H1 (cell line): Measurements from ENCODE around the gene B3GNT2. TPM values are rescaled to one million over a fixed set of nuclear protein-coding genes. Genes with fewer than 3 reads are reported as not detected.

Experiments
- CTCF ChIA-PET: fragments of 300-600 bp; sonication (Branson Sonifier 250); formaldehyde crosslinking; loops from one replicate; lab custom pipeline; 2021; ENCODE audit not compliant: partially characterized antibody; lab: Charles Lee
- POLR2A ChIA-PET: fragments of 300-600 bp; sonication (Branson Sonifier 250); formaldehyde crosslinking; loops from one replicate; lab custom pipeline; 2021; ENCODE audit warnings: inconsistent platforms; ENCODE audit not compliant: partially characterized antibody; lab: Charles Lee
- DNase-seq, 2 experiments: peaks; one replicate each; pipeline versions ENCODE4 v3.0.0 to v3.0.0-alpha.2; 2010 to 2022; ENCODE audit warnings: low spot score in 2 of 2, low read depth in 1 of 2, mixed read lengths in 1 of 2
- FAIRE-seq: peaks from 2 replicates; lab custom pipeline; 2011; peaks lifted over from hg19 to GRCh38; lab: Jason Lieb, UNC
- H2AFZ ChIP-seq: 2 replicates; pipeline ENCODE4 v1.8.1; 2012; ENCODE audit warnings: low read length, inconsistent platforms
- H2AK5ac ChIP-seq: 2 replicates; pipeline ENCODE4 v1.6.1; 2013; ENCODE audit warnings: low read depth, low read length
- H2BK120ac ChIP-seq: replicated peaks from 2 replicates; pipeline ENCODE3; 2013; ENCODE audit warnings: low read depth, low read length, inconsistent platforms
- H2BK12ac ChIP-seq: 2 replicates; pipeline ENCODE4 v1.6.1; 2013; ENCODE audit warnings: low read depth, low read length
- H2BK15ac ChIP-seq: 2 replicates; pipeline ENCODE4 v1.6.1; 2013; ENCODE audit warnings: low read length
- H2BK20ac ChIP-seq: 2 replicates; pipeline ENCODE4 v1.6.1; 2013; ENCODE audit warnings: low read length
- H2BK5ac ChIP-seq: 2 replicates; pipeline ENCODE4 v1.6.1; 2013; ENCODE audit warnings: low read depth, low read length
- H3K14ac ChIP-seq: 2 replicates; pipeline ENCODE4 v1.6.1; 2013; ENCODE audit warnings: inconsistent platforms; ENCODE audit not compliant: insufficient read length
- H3K18ac ChIP-seq: 2 replicates; pipeline ENCODE4 v1.6.1; 2013; ENCODE audit warnings: low read length; ENCODE audit errors: extremely low read depth
- H3K23ac ChIP-seq: 2 replicates; pipeline ENCODE4 v1.6.1; 2013; ENCODE audit warnings: inconsistent platforms; ENCODE audit not compliant: insufficient read length
- H3K23me2 ChIP-seq: 2 replicates; pipeline ENCODE4 v1.6.1; 2013; ENCODE audit warnings: low read depth, low read length
- H3K27ac ChIP-seq: 2 replicates; pipeline ENCODE4 v1.6.1; 2011; ENCODE audit warnings: low read depth, low read length, inconsistent platforms
- H3K27me3 ChIP-seq, 4 experiments: replicated peaks in 1 of 4; 1 replicate in 1 of 4; 2 replicates in 3 of 4; pipeline versions ENCODE4 v1.6.1 to v1.8.1; 2011 to 2013; ENCODE audit warnings: low read length in 3 of 4, mild to moderate bottlenecking in 3 of 4, inconsistent platforms in 2 of 4, mixed read lengths in 2 of 4, moderate library complexity in 1 of 4; ENCODE audit not compliant: control insufficient read depth in 3 of 4, insufficient read depth in 3 of 4; ENCODE audit errors: extremely low read depth in 1 of 4
- H3K36me3 ChIP-seq, 4 experiments: 2 replicates each; pipeline versions ENCODE4 v1.6.1 to v1.8.1; 2011 to 2013; ENCODE audit warnings: mild to moderate bottlenecking in 4 of 4, low read length in 3 of 4, moderate library complexity in 2 of 4, control low read depth in 1 of 4, inconsistent platforms in 1 of 4; ENCODE audit not compliant: insufficient read depth in 4 of 4, control insufficient read depth in 2 of 4
- H3K4ac ChIP-seq: replicated peaks from 2 replicates; pipeline ENCODE3; 2013; ENCODE audit warnings: low read length, low read depth, mixed read lengths, inconsistent platforms; ENCODE audit not compliant: insufficient read length
- H3K4me1 ChIP-seq, 4 experiments: replicated peaks in 1 of 4; 1 replicate in 1 of 4; 2 replicates in 3 of 4; pipeline versions ENCODE4 v1.6.1 to v1.8.1; 2011 to 2013; ENCODE audit warnings: low read length in 3 of 4, inconsistent platforms in 2 of 4, mixed read lengths in 1 of 4; ENCODE audit not compliant: insufficient read depth in 4 of 4, control insufficient read depth in 3 of 4
- H3K4me2 ChIP-seq, 2 experiments: 2 replicates each; pipeline versions ENCODE4 v1.6.1 to v1.8.1; 2011 to 2013; ENCODE audit warnings: low read depth in 2 of 2, low read length in 2 of 2, control low read depth in 1 of 2, inconsistent platforms in 1 of 2, mild to moderate bottlenecking in 1 of 2; ENCODE audit not compliant: insufficient read depth in 1 of 2
- H3K4me3 ChIP-seq, 4 experiments: fragments of 200-600, 300-600 bp in 1 of 4; sonication (generic), shearing (Covaris generic), sonication (Bioruptor Twin) in 1 of 4; 2 replicates each; pipeline versions ENCODE4 v1.5.1 to v1.8.1; 2011 to 2016; ENCODE audit warnings: low read length in 4 of 4, low read depth in 3 of 4, control low read depth in 2 of 4, inconsistent platforms in 2 of 4, mild to moderate bottlenecking in 2 of 4, mixed read lengths in 1 of 4, moderate library complexity in 1 of 4; ENCODE audit not compliant: insufficient read depth in 2 of 4; ENCODE audit errors: extremely low read depth in 1 of 4
- H3K56ac ChIP-seq: replicated peaks from 2 replicates; pipeline ENCODE3; 2013; ENCODE audit warnings: low read depth, mild to moderate bottlenecking, mixed read lengths, low read length, inconsistent platforms; ENCODE audit not compliant: insufficient read length
- H3K79me1 ChIP-seq: 2 replicates; pipeline ENCODE4 v1.6.1; 2013; ENCODE audit warnings: low read depth, low read length, control low read depth
- H3K79me2 ChIP-seq, 2 experiments: 2 replicates each; pipeline versions ENCODE4 v1.6.1 to v1.8.1; 2012 to 2013; ENCODE audit warnings: low read length in 2 of 2, mild to moderate bottlenecking in 2 of 2, inconsistent platforms in 1 of 2; ENCODE audit not compliant: insufficient read depth in 2 of 2, control insufficient read depth in 1 of 2
- H3K9ac ChIP-seq, 4 experiments: replicated peaks in 1 of 4; 1 replicate in 1 of 4; 2 replicates in 3 of 4; pipeline versions ENCODE4 v1.6.1 to v1.8.1; 2011 to 2013; ENCODE audit warnings: low read depth in 3 of 4, low read length in 3 of 4, control low read depth in 2 of 4, mild to moderate bottlenecking in 2 of 4, moderate library complexity in 2 of 4, inconsistent platforms in 1 of 4; ENCODE audit errors: extremely low read depth in 1 of 4
- H3K9me3 ChIP-seq, 2 experiments: 2 replicates each; pipeline versions ENCODE4 v1.6.1 to v1.8.1; 2012 to 2013; ENCODE audit warnings: mild to moderate bottlenecking in 2 of 2, moderate library complexity in 2 of 2, control low read depth in 1 of 2, inconsistent platforms in 1 of 2, low read depth in 1 of 2, low read length in 1 of 2, mixed read lengths in 1 of 2; ENCODE audit not compliant: insufficient read depth in 2 of 2
- H4K20me1 ChIP-seq, 2 experiments: replicated peaks in 1 of 2; 2 replicates each; pipeline versions ENCODE3 to v1.8.1; 2011 to 2013; ENCODE audit warnings: inconsistent platforms in 2 of 2, low read length in 2 of 2, mild to moderate bottlenecking in 1 of 2; ENCODE audit not compliant: insufficient read depth in 2 of 2, control insufficient read depth in 1 of 2
- H4K5ac ChIP-seq: 2 replicates; pipeline ENCODE4 v1.6.1; 2013; ENCODE audit warnings: low read length, low read depth, mixed read lengths, inconsistent platforms; ENCODE audit not compliant: insufficient read length
- H4K8ac ChIP-seq: 2 replicates; pipeline ENCODE4 v1.8.0; 2013; ENCODE audit warnings: mild to moderate bottlenecking, moderate library complexity, low read length, inconsistent platforms; ENCODE audit not compliant: insufficient read depth; ENCODE audit errors: extremely low read depth
- H4K91ac ChIP-seq: replicated peaks from 2 replicates; pipeline ENCODE3; 2013; ENCODE audit warnings: low read length, mixed read lengths, inconsistent platforms; ENCODE audit not compliant: insufficient read length
- FOSL1 ChIP-seq: IDR thresholded peaks from 2 replicates; pipeline ENCODE4 v1.6.1; 2011; ENCODE audit warnings: mild to moderate bottlenecking, low read depth, low read length, moderate library complexity; ENCODE audit not compliant: insufficient read depth
- GTF2F1 ChIP-seq: IDR thresholded peaks from 2 replicates; pipeline ENCODE4 v1.6.1; 2012; ENCODE audit warnings: low read depth, low read length, improper control_type of control experiment, borderline replicate concordance
- WGBS, 2 experiments: shearing (Covaris generic) in 1 of 2; methylation state at CpG; one replicate each; pipeline versions ENCODE4 v1.1.6 to v1.1.7; 2013 to 2015; ENCODE audit warnings: low lambda C conversion rate in 2 of 2, mixed read lengths in 2 of 2, inconsistent platforms in 1 of 2, low coverage in 1 of 2, missing lambda C conversion rate in 1 of 2; ENCODE audit not compliant: insufficient replicate concordance in 2 of 2, insufficient coverage in 1 of 2, insufficient read length in 1 of 2; ENCODE audit errors: extremely low coverage in 1 of 2, missing lambda C conversion rate in 1 of 2; 5-methylcytosine and 5-hydroxymethylcytosine counted together
- polyA plus RNA-seq, 7 experiments: library from polyadenylated mRNA; depleted of rRNA in 3 of 7; stranded (reverse) in 5 of 7; unstranded in 2 of 7; fragments of >200 nt in 5 of 7; fragments of 200-250 nt in 2 of 7; gene quantifications; 1 replicate in 5 of 7; 2 replicates in 1 of 7; 4 replicates in 1 of 7; pipeline versions ENCODE4 v1.2.1 to v1.2.3, GENCODE V29; 2011 to 2013; ENCODE audit warnings: missing spikeins in 2 of 7, mixed read lengths in 2 of 7
- total RNA-seq: library from RNA; stranded (reverse); fragmentation: NEBNext Ultra II Directional; extraction: Animal tissue kit (Norgen Biotek cat#: 25700); gene quantifications from 2 replicates; pipeline ENCODE4 v1.2.1, GENCODE V29; 2021

Gene B3GNT2
- total and polyA plus RNA-seq, 2 of the 8 experiments (the other 6 are each of a cell fraction or from before 2014, with no cell fraction given): 20.1 to 40.8 TPM

- H3K23ac ChIP-seq: no peak overlapping the region
- no peak overlapping the region for H3K4me3 ChIP-seq
- no peak overlapping the region for H3K27ac ChIP-seq
- no peak overlapping the region for H2AFZ ChIP-seq
- H3K4me1 ChIP-seq: peaks cover 1 to 24% (median 17%) of the 10 kb centered on the region in 4 experiments
- no peak overlapping the region for H2BK12ac ChIP-seq
- H2AK5ac ChIP-seq: no peak overlapping the region
- no peak for FAIRE-seq
- H4K8ac ChIP-seq: no peak overlapping the region
- CTCF ChIA-PET: interaction anchor here (0.9 kb wide), 1 partner anchor 210 kb away, joined by 3 read pairs; no protein-coding TSS in a partner anchor
- H3K4me2 ChIP-seq: peak overlapping the region in 1 of 2 experiments; percentile 32; a peak in 2 of 4 replicates
- no peak for DNase-seq
- H3K18ac ChIP-seq: no peak overlapping the region
- no peaks in the 10 kb centered on the region for H3K27me3 ChIP-seq
- TF ChIP-seq GTF2F1 (no peak), FOSL1 (no peak)
- TF ChIP-seq, all 59 proteins: peak for 0
- H2BK5ac ChIP-seq: no peak overlapping the region
- H3K14ac ChIP-seq: no peak overlapping the region
- no peak overlapping the region for H2BK15ac ChIP-seq
- H4K5ac ChIP-seq: no peak overlapping the region
- H3K9me3 ChIP-seq: no peaks in the 10 kb centered on the region
- 98% methylated on average over 2 of the region's 2 CpGs; no CpG with 5 or more reads in 1 of the 2 experiments for WGBS, 2 experiments
- no peak overlapping the region for H3K9ac ChIP-seq
- H4K20me1 ChIP-seq: peaks cover 47 to 51% of the 10 kb centered on the region in 2 experiments
- no peak overlapping the region for H4K91ac ChIP-seq
- H3K23me2 ChIP-seq: no peaks in the 10 kb centered on the region
- H3K4ac ChIP-seq: no peak overlapping the region
- peaks cover 83 to 99% of the 10 kb centered on the region in 2 experiments for H3K79me2 ChIP-seq
- POLR2A ChIA-PET: interaction anchor here (1.0 to 1.4 kb wide), 2 partner anchors 12 to 105 kb away, joined by 3 read pairs; no protein-coding TSS in a partner anchor
- H2BK120ac ChIP-seq: no peak overlapping the region
- H3K56ac ChIP-seq: no peak overlapping the region
- H2BK20ac ChIP-seq: no peak overlapping the region
- no peaks in the 10 kb centered on the region for H3K36me3 ChIP-seq
- peaks cover 12% of the 10 kb centered on the region for H3K79me1 ChIP-seq
Measured at GRCh38 chr2:62201307-62201706, 5.4 kb downstream of the B3GNT2 start.
